Kidney (tissue), 14 donors: ENCODE results near the gene BCAR1. TPM values are rescaled to one million over a fixed set of nuclear protein-coding genes. Genes with fewer than 3 reads are reported as not detected.

Experiments used
- DNase-seq, 5 donors: peaks; one replicate each; pipeline ENCODE4 v3.0.0-alpha.2; 2013 to 2020
- FAIRE-seq: peaks from 2 replicates; lab custom pipeline; 2012; peaks lifted over from hg19 to GRCh38; lab: Jason Lieb, UNC
- H3K27ac ChIP-seq, 2 donors: one replicate each; pipeline ENCODE4 v1.7.0; 2013; ENCODE audit warnings: low read depth in 2 of 2, low read length in 2 of 2, inconsistent platforms in 1 of 2
- H3K27me3 ChIP-seq: one replicate; pipeline ENCODE4 v1.7.1; 2013; ENCODE audit warnings: low read length, inconsistent platforms; ENCODE audit not compliant: control insufficient read depth, insufficient read depth
- H3K36me3 ChIP-seq, 3 donors: one replicate each; pipeline versions ENCODE4 v1.7.0 to v1.7.1; 2013; ENCODE audit warnings: low read length in 3 of 3, control low read depth in 1 of 3, inconsistent platforms in 1 of 3; ENCODE audit not compliant: insufficient read depth in 3 of 3, control insufficient read depth in 2 of 3
- H3K4me1 ChIP-seq, 3 donors: one replicate each; pipeline versions ENCODE4 v1.7.0 to v1.7.1; 2013; ENCODE audit warnings: low read length in 3 of 3, inconsistent platforms in 1 of 3, low read depth in 1 of 3; ENCODE audit not compliant: control insufficient read depth in 2 of 3, insufficient read depth in 2 of 3
- H3K4me3 ChIP-seq, 3 donors: one replicate each; pipeline versions ENCODE4 v1.7.0 to v1.8.1; 2013; ENCODE audit warnings: low read length in 3 of 3, control low read depth in 1 of 3, inconsistent platforms in 1 of 3
- H3K9ac ChIP-seq, 3 donors: one replicate each; pipeline versions ENCODE4 v1.7.0 to v1.7.1; 2013; ENCODE audit warnings: low read length in 3 of 3, control low read depth in 1 of 3, inconsistent platforms in 1 of 3
- H3K9me3 ChIP-seq, 3 donors: one replicate each; pipeline versions ENCODE4 v1.7.0 to v1.7.1; 2013; ENCODE audit warnings: low read length in 3 of 3, control low read depth in 1 of 3, inconsistent platforms in 1 of 3; ENCODE audit not compliant: control insufficient read depth in 2 of 3, insufficient read depth in 1 of 3
- intact Hi-C: fragments of 100-400 bp; cut with DNase I; formaldehyde crosslinking; loops from one replicate; pipeline ENCODE4 v1.11.1; 2022
- polyA plus RNA-seq: library from polyadenylated mRNA; stranded (reverse); fragments of 350-450 nt; fragmentation: Illumina TruSeq; extraction: RNeasy Lipid Tissue Mini Kit (QIAGEN cat#74804); gene quantifications from one replicate; pipeline ENCODE4 v1.2.3, GENCODE V29; 2014; ENCODE audit warnings: low read depth, low replicate concordance; ENCODE audit not compliant: insufficient read depth
- total RNA-seq: library from RNA; stranded (reverse); fragmentation: NEBNext Ultra II Directional; extraction: Animal tissue kit (Norgen Biotek cat#: 25700); gene quantifications from one replicate; pipeline ENCODE4 v1.2.1, GENCODE V29; 2021
- TF ChIP-seq, protein P1 (sequence below): IDR thresholded peaks from 3 replicates; pipeline ENCODE4 v1.5.1; 2012; ENCODE audit warnings: mild to moderate bottlenecking, moderate library complexity, borderline replicate concordance; ENCODE audit not compliant: insufficient read depth; ENCODE audit errors: extremely low read depth
- donor health status: control.
- donor health status: control.
- donor health status: control.
- donor health status: control.
- donor health status: control.
- donor health status: DM: yes; HTN: yes; CAD: no.
- donor health status: Normal renal cell carcinoma (clear cell type).

BCAR1 gene
- total and polyA plus RNA-seq, 2 donors from 2014 or later = 69.1 to 123 TPM

DNA sequence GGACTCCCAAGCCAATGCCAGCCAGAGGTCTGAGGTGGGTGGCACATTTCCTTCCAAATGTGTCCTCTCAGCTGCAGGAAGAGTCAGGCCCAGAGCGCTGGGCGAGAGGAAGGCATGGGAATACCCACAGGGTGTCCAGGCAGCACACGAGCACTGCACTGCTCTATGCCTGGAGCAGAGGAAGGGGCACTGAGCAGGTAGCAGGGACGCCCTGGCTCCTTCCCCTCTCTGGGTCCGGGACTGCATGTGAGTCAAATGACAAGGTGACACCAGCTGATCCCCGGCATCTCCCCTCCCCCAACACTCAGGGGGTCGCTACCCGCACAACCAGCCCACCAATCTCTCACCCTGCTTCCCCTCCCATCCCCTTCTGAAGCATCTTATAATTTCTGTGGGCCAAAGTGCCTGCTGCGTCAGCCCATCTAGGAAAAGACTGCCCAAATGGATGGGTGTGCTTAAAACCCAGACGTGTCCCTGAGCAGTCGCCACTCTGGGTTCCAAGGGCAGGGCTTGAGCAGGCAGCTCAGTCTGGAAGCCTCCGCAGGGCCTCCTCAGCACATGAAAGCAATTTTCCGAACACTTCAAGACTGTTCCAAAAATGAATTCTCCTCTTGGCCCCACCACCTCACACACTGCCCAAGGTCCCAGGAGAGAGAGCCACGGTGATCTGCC is 12.0 kb upstream of the BCAR1 start:
- DNase-seq (peak in 1 of 5 donors; percentile 47), FAIRE-seq (no peak)
- H3K9ac ChIP-seq = peak overlapping the region in 1 of 3 donors; percentile 95
- H3K4me1 ChIP-seq = peaks cover 0 to 46% (median 44%) of the 10 kb centered on the region in 3 donors
- no peaks in the 10 kb centered on the region for H3K36me3 ChIP-seq
- TF ChIP-seq, protein P1, sequence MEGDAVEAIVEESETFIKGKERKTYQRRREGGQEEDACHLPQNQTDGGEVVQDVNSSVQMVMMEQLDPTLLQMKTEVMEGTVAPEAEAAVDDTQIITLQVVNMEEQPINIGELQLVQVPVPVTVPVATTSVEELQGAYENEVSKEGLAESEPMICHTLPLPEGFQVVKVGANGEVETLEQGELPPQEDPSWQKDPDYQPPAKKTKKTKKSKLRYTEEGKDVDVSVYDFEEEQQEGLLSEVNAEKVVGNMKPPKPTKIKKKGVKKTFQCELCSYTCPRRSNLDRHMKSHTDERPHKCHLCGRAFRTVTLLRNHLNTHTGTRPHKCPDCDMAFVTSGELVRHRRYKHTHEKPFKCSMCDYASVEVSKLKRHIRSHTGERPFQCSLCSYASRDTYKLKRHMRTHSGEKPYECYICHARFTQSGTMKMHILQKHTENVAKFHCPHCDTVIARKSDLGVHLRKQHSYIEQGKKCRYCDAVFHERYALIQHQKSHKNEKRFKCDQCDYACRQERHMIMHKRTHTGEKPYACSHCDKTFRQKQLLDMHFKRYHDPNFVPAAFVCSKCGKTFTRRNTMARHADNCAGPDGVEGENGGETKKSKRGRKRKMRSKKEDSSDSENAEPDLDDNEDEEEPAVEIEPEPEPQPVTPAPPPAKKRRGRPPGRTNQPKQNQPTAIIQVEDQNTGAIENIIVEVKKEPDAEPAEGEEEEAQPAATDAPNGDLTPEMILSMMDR = no peak
- H3K27me3 ChIP-seq = no peaks in the 10 kb centered on the region
- H3K4me3 ChIP-seq = peak overlapping the region in 1 of 3 donors; percentile 84
- peak overlapping the region; percentile 55 to 79 for H3K27ac ChIP-seq
- intact Hi-C loops = no loop called here
- H3K9me3 ChIP-seq = no peaks in the 10 kb centered on the region

GRCh38 chr16:75262800-75263127 is 11.3 kb upstream of the BCAR1 start:
- Histone ChIP-seq H3K27ac (peak overlapping the region in 1 of 2 donors; percentile 79), H3K4me1 (peaks cover 0 to 51% (median 47%) of the 10 kb centered on the region in 3 donors), H3K9me3 (no peaks in the 10 kb centered on the region), H3K36me3 (no peaks in the 10 kb centered on the region), H3K27me3 (no peaks in the 10 kb centered on the region), H3K4me3 (peak overlapping the region in 1 of 3 donors; percentile 84), H3K9ac (no peak overlapping the region)
- no peak for DNase-seq
- intact Hi-C loops = no loop called here
- TF ChIP-seq, protein P1 = no peak
- FAIRE-seq = no peak

GRCh38 chr16:75262104-75262799 is 10.8 kb upstream of the BCAR1 start:
- peak overlapping the region; percentile 15 to 58 for H3K27ac ChIP-seq
- H3K27me3 ChIP-seq = no peaks in the 10 kb centered on the region
- no peaks in the 10 kb centered on the region for H3K9me3 ChIP-seq
- H3K36me3 ChIP-seq = no peaks in the 10 kb centered on the region
- TF ChIP-seq, protein P1 = no peak
- no peak overlapping the region for H3K9ac ChIP-seq
- H3K4me1 ChIP-seq = peaks cover 0 to 56% (median 47%) of the 10 kb centered on the region in 3 donors
- FAIRE-seq (no peak), DNase-seq (peak in 3 of 5 donors; percentile 45 to 74 (median 56))
- peak overlapping the region in 1 of 3 donors; percentile 84 for H3K4me3 ChIP-seq
- intact Hi-C loops = no loop called here
